GM20000 (cell line): ENCODE results near the gene MATK.

Experiments used
- DNase-seq: peaks from one replicate; pipeline ENCODE4 v3.0.0; 2012; ENCODE audit warnings: low spot score
- CTCF ChIP-seq: IDR thresholded peaks from 2 replicates; pipeline ENCODE4 v1.5.1; 2012; ENCODE audit warnings: mild to moderate bottlenecking, control low read depth; ENCODE audit errors: extremely low read depth, missing control alignments

The MATK gene

GRCh38 chr19:3785451-3785937 lies 687 bp downstream of the MATK start:
- DNase-seq, result no peak
- TF ChIP-seq CTCF, result no peak

- no peak for TF ChIP-seq CTCF
- no peak for DNase-seq
These were observed 1.4 kb downstream of the MATK start for GRCh38 chr19:3784607-3785450.

GRCh38 chr19:3783660-3784584 lies 2.3 kb downstream of the MATK start:
- no peak for TF ChIP-seq CTCF
- DNase-seq, result no peak

GRCh38 chr19:3782903-3783302 lies 3.3 kb downstream of the MATK start:
- DNase-seq, result no peak
- TF ChIP-seq CTCF, result no peak

- no peak for DNase-seq
- TF ChIP-seq CTCF, result no peak
These were observed 3.9 kb downstream of the MATK start for GRCh38 chr19:3782330-3782729.

- no peak for DNase-seq
- no peak for TF ChIP-seq CTCF
These were observed 4.6 kb downstream of the MATK start for GRCh38 chr19:3781603-3782002.
